SH-SY5Y (cell line): Measurements from ENCODE around the gene SLC13A5.

Experiments used
- GATA2 ChIP-seq: IDR thresholded peaks from 2 replicates; pipeline ENCODE4 v1.6.1; 2011; ENCODE audit warnings: mild to moderate bottlenecking, low read depth, low read length
- GATA3 ChIP-seq: IDR thresholded peaks from 2 replicates; pipeline ENCODE4 v1.6.1; 2011; ENCODE audit warnings: low read depth, mild to moderate bottlenecking, low read length, moderate library complexity

The SLC13A5 gene

GRCh38 chr17:6716736-6717135 lies 3.6 kb upstream of the SLC13A5 start:
- TF ChIP-seq GATA2, result no peak
- no peak for TF ChIP-seq GATA3

GRCh38 chr17:6714315-6714874 lies 1.2 kb upstream of the SLC13A5 start:
- TF ChIP-seq GATA2, result no peak
- no peak for TF ChIP-seq GATA3

- TF ChIP-seq GATA3 (no peak), GATA2 (no peak)
Observed at GRCh38 chr17:6713918-6714271, 726 bp upstream of the SLC13A5 start.

GRCh38 chr17:6712854-6713129 lies 377 bp downstream of the SLC13A5 start:
- TF ChIP-seq GATA3, result no peak

- TF ChIP-seq GATA2 (no peak), GATA3 (no peak)
Observed at GRCh38 chr17:6712058-6712853, 913 bp downstream of the SLC13A5 start.

GRCh38 chr17:6711681-6712057 lies 1.5 kb downstream of the SLC13A5 start:
- no peak for TF ChIP-seq GATA2
- no peak for TF ChIP-seq GATA3

- TF ChIP-seq GATA2 (no peak), GATA3 (no peak)
Observed at GRCh38 chr17:6711081-6711674, 2.0 kb downstream of the SLC13A5 start.

GRCh38 chr17:6710317-6710716 lies 2.9 kb downstream of the SLC13A5 start:
- TF ChIP-seq GATA2, result no peak
- no peak for TF ChIP-seq GATA3

GRCh38 chr17:6708357-6708961 lies 4.7 kb downstream of the SLC13A5 start:
- TF ChIP-seq GATA2, result no peak
- no peak for TF ChIP-seq GATA3

- TF ChIP-seq GATA3, result no peak
- TF ChIP-seq GATA2, result no peak
Observed at GRCh38 chr17:6706996-6707395, 6.2 kb downstream of the SLC13A5 start.

- TF ChIP-seq GATA2 (no peak), GATA3 (no peak)
Observed at GRCh38 chr17:6706499-6706898, 6.7 kb downstream of the SLC13A5 start.

GRCh38 chr17:6704470-6705052 lies 8.6 kb downstream of the SLC13A5 start:
- TF ChIP-seq GATA3 (no peak), GATA2 (no peak)

GRCh38 chr17:6703751-6704150 lies 9.4 kb downstream of the SLC13A5 start:
- TF ChIP-seq GATA3 (no peak), GATA2 (no peak)

GRCh38 chr17:6702567-6703215 lies 10.5 kb downstream of the SLC13A5 start:
- TF ChIP-seq GATA2 (no peak), GATA3 (no peak)

GRCh38 chr17:6701719-6702118 lies 11.4 kb downstream of the SLC13A5 start:
- TF ChIP-seq GATA2 (no peak), GATA3 (no peak)

GRCh38 chr17:6700948-6701307 lies 12.2 kb downstream of the SLC13A5 start:
- TF ChIP-seq GATA3, result no peak
- no peak for TF ChIP-seq GATA2
